Measurements from ENCODE around the gene TRMT112.

GRCh38 chr11:64298966-64299846 lies 18.2 kb downstream of the TRMT112 start:
- no peak for TF ChIP-seq POLR2A (IDR thresholded peaks at IDR 0.05; ENCODE audit: low read depth, low read length)
- TF ChIP-seq POLR2AphosphoS5 (IDR thresholded peaks at IDR 0.05; ENCODE audit: low read depth, low read length), result no peak
- no peak for TF ChIP-seq SPI1 (IDR thresholded peaks at IDR 0.05; ENCODE audit: low read depth, low read length)
